Measurements from ENCODE around the gene RB1.
"Not testable (repeated sequence)": the region's sequence is repeated elsewhere in the genome, so short reads cannot be mapped to it uniquely, and the experiment has no call there.

RB1 gene

DNA sequence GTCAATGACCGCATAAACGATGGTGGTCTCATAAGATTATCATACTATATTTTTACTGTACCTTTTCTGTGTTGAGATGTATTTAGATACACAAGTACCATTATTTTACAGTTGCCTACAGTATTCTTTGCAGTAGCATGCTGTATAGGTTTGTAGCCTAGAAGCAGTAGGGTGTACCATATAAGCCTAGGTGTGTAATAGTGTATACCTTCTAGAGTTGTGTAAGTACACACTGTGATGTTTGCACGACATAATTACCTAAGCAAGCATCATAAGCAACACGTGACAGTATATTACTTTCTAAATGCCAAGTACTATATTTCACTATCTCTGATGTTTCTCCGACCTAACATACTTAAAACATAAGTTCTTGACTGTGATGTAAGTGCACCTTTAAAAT is 106.6 kb downstream of the RB1 start:
- no peak for DNase-seq (ENCODE audit: low read depth)

GRCh38 chr13:48411147-48411794 is 107.7 kb downstream of the RB1 start:
- DNase-seq (ENCODE audit: low read depth), result no peak

DNA sequence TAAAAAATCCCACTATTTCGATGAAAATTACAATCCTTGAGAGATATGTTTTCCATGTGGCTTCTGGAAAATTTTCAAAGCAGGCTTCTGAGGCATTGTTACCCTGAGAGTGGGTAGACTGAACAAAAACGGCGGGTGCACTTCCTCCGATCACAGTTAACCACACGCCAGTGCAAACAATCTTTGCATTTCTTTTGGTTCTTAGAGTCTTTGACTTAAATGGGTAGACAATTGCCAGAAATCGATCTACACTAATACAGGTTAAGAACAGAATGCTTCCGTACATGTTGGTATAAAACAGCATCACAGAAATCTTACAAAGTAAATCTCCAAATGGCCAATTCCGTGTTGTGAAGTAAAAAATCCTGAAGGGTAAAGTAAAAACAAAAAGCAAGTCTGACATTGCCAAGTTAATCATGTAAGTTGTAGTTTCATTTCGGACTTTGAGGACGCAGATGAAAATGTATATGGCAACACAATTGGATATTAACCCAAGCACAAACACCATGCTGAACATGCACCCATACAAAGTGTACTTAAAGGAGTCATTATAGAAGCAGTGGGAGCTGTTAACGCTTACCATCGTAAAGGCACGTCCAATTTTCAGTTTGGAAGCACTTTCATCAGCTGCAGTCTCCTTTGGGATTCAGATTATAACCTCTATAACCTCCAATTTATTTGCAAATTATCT is 108.4 kb downstream of the RB1 start:
- no peak for DNase-seq (ENCODE audit: low read depth)

DNA sequence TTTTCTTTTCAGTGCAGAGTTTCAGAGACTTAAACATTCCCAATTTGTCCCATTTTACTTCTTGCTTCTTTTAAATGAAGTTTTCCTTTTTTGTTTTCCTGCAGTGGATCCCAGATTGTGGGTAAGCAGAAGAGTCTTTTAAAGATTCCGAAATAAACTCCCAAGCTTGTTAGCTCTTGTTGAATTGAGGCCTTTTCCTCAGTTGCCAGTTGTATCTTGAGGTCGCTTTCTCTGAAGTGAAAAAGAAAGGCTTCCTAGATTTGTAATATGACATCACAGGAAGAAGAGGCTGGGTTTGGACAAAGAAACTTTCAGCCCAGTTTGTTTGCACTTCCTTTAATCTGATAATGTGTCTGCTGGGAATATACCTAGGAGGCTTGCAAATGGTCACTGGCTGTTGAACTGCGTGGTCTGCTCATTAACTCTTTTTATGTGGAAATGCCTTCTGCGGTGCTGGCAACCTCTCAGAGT is 109.4 kb downstream of the RB1 start, which contains the start of gene LPAR6:
LPAR6 (minus strand) TSS at position 233 of the 471 bp plus-strand sequence. CDS start 690 bp downstream, outside the sequence.
- no peak for DNase-seq (ENCODE audit: low read depth)

DNA sequence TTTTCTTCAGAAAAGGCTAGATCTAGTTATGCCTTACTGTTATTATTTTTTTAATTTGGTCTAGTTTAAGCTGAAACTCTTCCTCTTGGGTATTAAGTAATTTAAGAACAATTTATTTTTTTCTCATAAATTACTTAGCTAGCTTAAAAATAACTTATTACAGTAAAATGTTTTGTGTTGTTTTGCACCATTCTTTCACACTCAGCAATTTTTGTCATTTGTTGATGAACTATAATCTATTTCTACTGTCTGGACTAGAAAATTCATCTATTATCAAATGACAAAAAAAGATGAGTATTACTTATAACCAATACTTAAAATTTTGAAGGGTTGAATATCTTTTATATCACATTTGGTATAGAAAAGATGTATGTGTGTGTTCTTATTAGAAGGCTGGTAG is 111.0 kb downstream of the RB1 start:
- no peak for DNase-seq (ENCODE audit: low read depth)

DNA sequence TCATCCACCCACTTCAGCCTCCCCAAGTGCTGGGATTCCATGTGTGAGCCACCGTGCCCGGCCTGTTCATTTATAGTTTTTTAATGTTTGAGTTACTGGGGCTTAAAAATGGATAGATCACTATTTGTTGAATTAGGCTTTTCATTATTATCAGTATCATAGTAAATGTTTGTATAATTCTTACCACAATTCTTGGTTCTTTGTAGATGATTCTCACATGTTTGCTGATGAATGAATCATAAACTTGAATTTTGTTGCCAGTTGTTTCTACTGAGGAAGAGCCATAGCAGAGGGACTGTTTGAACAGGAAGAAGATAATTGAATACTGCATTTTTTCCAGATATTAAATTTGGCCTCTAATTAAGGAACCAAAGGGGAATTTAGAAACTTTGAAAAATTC is 112.0 kb downstream of the RB1 start:
- no peak for DNase-seq (ENCODE audit: low read depth)

GRCh38 chr13:48422003-48422402 is 118.5 kb downstream of the RB1 start:
- DNase-seq (ENCODE audit: low read depth), result not testable (repeated sequence)

- DNase-seq (ENCODE audit: low read depth), result no peak
These were observed 120.7 kb downstream of the RB1 start for GRCh38 chr13:48424212-48424611.

- DNase-seq (ENCODE audit: low read depth), result no peak
These were observed 122.5 kb downstream of the RB1 start for GRCh38 chr13:48426052-48426451.

- not testable (repeated sequence) for DNase-seq (ENCODE audit: low read depth)
These were observed 123.3 kb downstream of the RB1 start for GRCh38 chr13:48426755-48427298.

GRCh38 chr13:48429036-48429435 is 125.5 kb downstream of the RB1 start:
- no peak for DNase-seq (ENCODE audit: low read depth)

GRCh38 chr13:48429886-48430285 is 126.3 kb downstream of the RB1 start:
- no peak for DNase-seq (ENCODE audit: low read depth)

DNA sequence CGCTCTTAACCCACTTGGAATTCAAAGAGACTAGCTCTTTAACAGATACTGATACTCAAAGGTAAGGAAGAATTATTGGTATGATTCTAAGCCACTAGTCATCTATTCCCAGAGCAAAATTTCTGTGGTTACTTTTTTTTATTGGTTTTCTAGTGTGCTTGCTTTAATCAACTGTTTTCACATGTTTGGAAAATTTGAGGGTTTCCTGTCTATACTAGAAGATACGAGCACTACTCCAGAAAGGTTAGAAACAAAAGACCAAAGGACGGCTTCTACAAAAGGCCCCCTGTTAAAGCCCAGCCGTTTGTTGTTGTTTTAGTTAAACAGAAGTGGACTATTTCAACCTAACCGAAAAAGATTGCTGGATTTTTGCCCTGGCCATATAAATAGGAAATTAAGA is 127.9 kb downstream of the RB1 start:
- DNase-seq (ENCODE audit: low read depth), result no peak

GRCh38 chr13:48431987-48432615 is 128.6 kb downstream of the RB1 start:
- DNase-seq (ENCODE audit: low read depth), result no peak

GRCh38 chr13:48434200-48434599 is 130.6 kb downstream of the RB1 start:
- no peak for DNase-seq (ENCODE audit: low read depth)

- no peak for DNase-seq (ENCODE audit: low read depth)
These were observed 133.2 kb downstream of the RB1 start for GRCh38 chr13:48436661-48437288.

DNA sequence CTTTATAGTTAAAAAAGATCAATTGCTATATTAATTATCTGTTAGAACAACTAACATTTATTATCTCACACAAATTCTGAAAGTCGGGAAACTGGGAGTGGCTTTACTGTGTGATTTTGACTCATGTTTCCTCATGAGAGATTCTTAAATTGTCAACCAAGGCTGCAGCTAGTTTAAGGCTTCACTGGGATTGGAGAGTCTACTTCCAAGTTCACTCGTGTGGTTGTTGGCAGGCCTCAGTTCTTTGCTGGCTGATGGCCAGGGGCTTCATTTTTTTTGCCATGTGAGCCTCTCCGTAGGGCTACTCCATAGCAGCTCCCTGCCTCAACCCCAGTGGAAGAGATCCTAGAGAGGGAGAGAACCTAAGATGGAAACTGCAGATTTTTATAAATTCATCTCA is 133.8 kb downstream of the RB1 start:
- DNase-seq (ENCODE audit: low read depth), result no peak

DNA sequence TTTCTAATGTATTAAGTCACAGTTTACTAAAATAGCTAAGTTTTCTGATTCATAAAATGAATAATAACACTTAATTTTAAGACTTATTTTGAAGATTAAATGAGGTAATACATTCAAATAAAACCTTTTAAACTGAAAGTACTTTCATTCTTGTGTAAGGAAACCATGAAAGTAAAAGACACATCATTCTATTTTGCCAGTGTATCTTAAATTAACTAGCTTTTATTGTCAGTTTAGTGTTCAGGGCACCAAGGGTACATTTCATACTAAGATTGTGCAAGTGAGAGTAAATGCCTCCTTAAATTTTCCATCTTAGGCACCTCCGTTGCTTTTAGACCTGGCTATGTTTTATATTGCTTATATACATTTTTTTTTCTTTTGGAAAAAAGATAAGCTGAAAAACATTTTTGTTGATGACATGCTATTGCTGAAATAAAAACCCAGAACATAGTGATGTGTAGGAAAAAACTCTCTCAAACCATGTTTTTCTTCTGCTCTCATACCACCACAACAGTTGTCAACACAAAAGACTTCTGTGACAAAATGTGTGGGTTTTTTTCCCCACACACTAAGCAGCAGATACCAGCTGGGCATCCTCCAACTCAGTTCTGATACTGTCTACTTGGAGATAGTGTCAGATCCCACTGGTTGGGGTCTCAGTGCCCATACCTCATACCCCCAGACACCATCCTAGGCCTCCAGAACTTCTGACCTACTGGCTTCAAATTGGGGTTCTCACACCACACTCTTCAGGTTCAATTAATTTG is 140.1 kb downstream of the RB1 start:
- DNase-seq (ENCODE audit: low read depth), result no peak

- no peak for DNase-seq (ENCODE audit: low read depth)
These were observed 142.9 kb downstream of the RB1 start for GRCh38 chr13:48446464-48446863.

GRCh38 chr13:48448285-48448958 is 144.9 kb downstream of the RB1 start:
- no peak for DNase-seq (ENCODE audit: low read depth)

Data from T follicular helper cell (primary cell).